ENCODE data around the gene METTL3.

METTL3 gene

GRCh38 chr14:21503376-21503775 lies 7.8 kb downstream of the METTL3 start:
- no peak for TF ChIP-seq CTCF (conservative IDR thresholded peaks at IDR 0.05; ENCODE audit: control insufficient read depth, insufficient read depth, low read depth, low read length)
- no peak overlapping the region for H3K4me3 ChIP-seq (ENCODE audit: control insufficient read depth, low read depth, low read length)
- no peak for DNase-seq (ENCODE audit: low read depth)

GRCh38 chr14:21501568-21501967 lies 9.6 kb downstream of the METTL3 start:
- TF ChIP-seq CTCF (conservative IDR thresholded peaks at IDR 0.05; ENCODE audit: control insufficient read depth, insufficient read depth, low read depth, low read length) = no peak
- H3K4me3 ChIP-seq (ENCODE audit: control insufficient read depth, low read depth, low read length) = no peak overlapping the region
- no peak for DNase-seq (ENCODE audit: low read depth)

- H3K4me3 ChIP-seq (ENCODE audit: control insufficient read depth, low read depth, low read length) = no peak overlapping the region
- peak; percentile 60 for DNase-seq (ENCODE audit: low read depth)
- peak; percentile 50 for TF ChIP-seq CTCF (conservative IDR thresholded peaks at IDR 0.05; ENCODE audit: control insufficient read depth, insufficient read depth, low read depth, low read length)
Observed at GRCh38 chr14:21498540-21499526, 12.3 kb downstream of the METTL3 start.

GRCh38 chr14:21496453-21496852 lies 14.7 kb downstream of the METTL3 start:
- H3K4me3 ChIP-seq (ENCODE audit: control insufficient read depth, low read depth, low read length) = no peak overlapping the region
- DNase-seq (ENCODE audit: low read depth) = peak; percentile 39
- TF ChIP-seq CTCF (conservative IDR thresholded peaks at IDR 0.05; ENCODE audit: control insufficient read depth, insufficient read depth, low read depth, low read length) = no peak

- H3K4me3 ChIP-seq (ENCODE audit: control insufficient read depth, low read depth, low read length) = no peak overlapping the region
- DNase-seq (ENCODE audit: low read depth) = peak; percentile 19
- TF ChIP-seq CTCF (conservative IDR thresholded peaks at IDR 0.05; ENCODE audit: control insufficient read depth, insufficient read depth, low read depth, low read length) = no peak
Observed at GRCh38 chr14:21494902-21495762, 16.0 kb downstream of the METTL3 start.

GRCh38 chr14:21486640-21487087 lies 24.5 kb downstream of the METTL3 start:
- no peak overlapping the region for H3K4me3 ChIP-seq (ENCODE audit: control insufficient read depth, low read depth, low read length)
- no peak for TF ChIP-seq CTCF (conservative IDR thresholded peaks at IDR 0.05; ENCODE audit: control insufficient read depth, insufficient read depth, low read depth, low read length)
- peak; percentile 57 for DNase-seq (ENCODE audit: low read depth)
